Ishikawa (cell line): ENCODE data around the gene TBC1D22A.

Source experiments
- CEBPB ChIP-seq: IDR thresholded peaks from 2 replicates; pipeline ENCODE4 v1.6.1; 2012
- CREB1 ChIP-seq: IDR thresholded peaks from 2 replicates; pipeline ENCODE4 v1.6.1; 2012; ENCODE audit warnings: low read depth
- EGR1 ChIP-seq: IDR thresholded peaks from 2 replicates; pipeline ENCODE4 v1.6.1; 2012
- EP300 ChIP-seq: IDR thresholded peaks from 2 replicates; pipeline ENCODE4 v1.6.1; 2012; ENCODE audit warnings: borderline replicate concordance
- FOXM1 ChIP-seq: IDR thresholded peaks from 2 replicates; pipeline ENCODE4 v1.6.1; 2012; ENCODE audit warnings: low read depth, borderline replicate concordance
- MAX ChIP-seq: IDR thresholded peaks from 2 replicates; pipeline ENCODE4 v1.6.1; 2012
- NFIC ChIP-seq: IDR thresholded peaks from 2 replicates; pipeline ENCODE4 v1.6.1; 2012
- RAD21 ChIP-seq: IDR thresholded peaks from 2 replicates; pipeline ENCODE4 v1.6.1; 2012; ENCODE audit warnings: low read depth
- TAF1 ChIP-seq: IDR thresholded peaks from 2 replicates; pipeline ENCODE4 v1.6.1; 2012; ENCODE audit warnings: low read depth, mild to moderate bottlenecking
- TCF12 ChIP-seq: IDR thresholded peaks from 2 replicates; pipeline ENCODE4 v1.6.1; 2012; ENCODE audit warnings: low read depth
- TEAD4 ChIP-seq: IDR thresholded peaks from 2 replicates; pipeline ENCODE4 v1.6.1; 2012
- YY1 ChIP-seq: IDR thresholded peaks from 2 replicates; pipeline ENCODE4 v1.6.1; 2012; ENCODE audit warnings: low read depth
- ZBTB7A ChIP-seq: IDR thresholded peaks from 2 replicates; pipeline ENCODE4 v1.6.1; 2012; ENCODE audit warnings: low read depth
- TF ChIP-seq, protein P1 (sequence below): IDR thresholded peaks from 2 replicates; pipeline ENCODE4 v1.6.1; 2012
- TF ChIP-seq, protein P2 (sequence below): IDR thresholded peaks from 2 replicates; pipeline ENCODE4 v1.6.1; 2012; ENCODE audit warnings: low read depth, mild to moderate bottlenecking

The TBC1D22A gene, protein sequence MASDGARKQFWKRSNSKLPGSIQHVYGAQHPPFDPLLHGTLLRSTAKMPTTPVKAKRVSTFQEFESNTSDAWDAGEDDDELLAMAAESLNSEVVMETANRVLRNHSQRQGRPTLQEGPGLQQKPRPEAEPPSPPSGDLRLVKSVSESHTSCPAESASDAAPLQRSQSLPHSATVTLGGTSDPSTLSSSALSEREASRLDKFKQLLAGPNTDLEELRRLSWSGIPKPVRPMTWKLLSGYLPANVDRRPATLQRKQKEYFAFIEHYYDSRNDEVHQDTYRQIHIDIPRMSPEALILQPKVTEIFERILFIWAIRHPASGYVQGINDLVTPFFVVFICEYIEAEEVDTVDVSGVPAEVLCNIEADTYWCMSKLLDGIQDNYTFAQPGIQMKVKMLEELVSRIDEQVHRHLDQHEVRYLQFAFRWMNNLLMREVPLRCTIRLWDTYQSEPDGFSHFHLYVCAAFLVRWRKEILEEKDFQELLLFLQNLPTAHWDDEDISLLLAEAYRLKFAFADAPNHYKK

DNA sequence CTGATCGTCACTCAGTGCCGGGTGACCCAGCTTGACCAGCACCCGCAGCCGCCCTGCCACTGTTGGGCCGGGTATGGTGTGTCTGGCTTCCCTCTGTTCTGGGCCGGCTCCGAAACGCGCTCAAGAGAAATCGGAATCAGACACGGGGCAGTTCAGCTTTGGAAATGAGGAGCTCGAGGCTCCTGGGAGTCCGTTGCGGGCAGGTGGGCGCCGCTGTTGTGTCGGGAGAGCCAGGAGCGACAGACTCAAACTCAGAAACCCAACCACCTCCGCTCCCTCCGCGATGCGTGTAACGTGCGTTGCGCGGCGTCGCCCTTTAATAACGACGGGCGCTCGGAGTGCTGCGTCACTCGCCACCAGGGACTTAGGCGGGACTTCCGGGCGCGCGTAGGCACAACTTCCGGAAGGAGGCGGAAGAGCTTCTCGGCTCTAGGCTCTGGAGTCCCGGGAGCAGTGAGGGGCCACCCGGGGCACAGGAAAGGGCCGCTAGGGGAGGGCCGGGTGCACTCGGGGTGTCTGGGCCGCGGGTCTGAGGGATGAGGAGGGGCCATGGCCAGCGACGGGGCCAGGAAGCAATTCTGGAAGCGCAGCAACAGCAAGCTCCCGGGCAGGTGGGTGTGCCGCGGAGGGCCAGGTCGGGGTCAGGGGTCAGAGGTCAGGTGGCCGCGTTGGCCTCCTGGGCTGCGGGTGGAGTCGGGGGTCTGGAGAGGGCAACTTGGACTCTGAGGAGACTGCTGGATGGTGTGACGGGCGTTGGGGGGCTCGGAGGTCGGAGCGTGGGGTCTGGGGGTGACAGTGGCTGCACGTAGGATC is at the start of gene TBC1D22A:
TBC1D22A (plus strand) TSS at position 413 of the 813 bp plus-strand sequence; CDS start at position 550, 137 bp downstream.
- TF ChIP-seq, protein P1, sequence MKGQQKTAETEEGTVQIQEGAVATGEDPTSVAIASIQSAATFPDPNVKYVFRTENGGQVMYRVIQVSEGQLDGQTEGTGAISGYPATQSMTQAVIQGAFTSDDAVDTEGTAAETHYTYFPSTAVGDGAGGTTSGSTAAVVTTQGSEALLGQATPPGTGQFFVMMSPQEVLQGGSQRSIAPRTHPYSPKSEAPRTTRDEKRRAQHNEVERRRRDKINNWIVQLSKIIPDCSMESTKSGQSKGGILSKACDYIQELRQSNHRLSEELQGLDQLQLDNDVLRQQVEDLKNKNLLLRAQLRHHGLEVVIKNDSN, result peak; percentile 25; the same call in 1 of the 2 replicates
- peak; percentile 92 for TF ChIP-seq MAX
- TF ChIP-seq NFIC, result no peak
- peak; percentile 86 for TF ChIP-seq TAF1
- TF ChIP-seq EGR1, result 0 out of 2 replicates have a peak, but pooled peaks have one; percentile 34
- TF ChIP-seq EP300, result peak; percentile 11; the same call in 1 of the 2 replicates
- no peak; the same call in 1 of the 2 replicates for TF ChIP-seq TEAD4
- peak; percentile 99 for TF ChIP-seq CREB1

- TF ChIP-seq FOXM1 (no peak), TAF1 (no peak), YY1 (no peak), CEBPB (no peak), ZBTB7A (no peak), NFIC (no peak), CREB1 (no peak), TEAD4 (no peak), EP300 (no peak), RAD21 (no peak)
These were observed 47.9 kb upstream of the TBC1D22A start for GRCh38 chr22:46714550-46714949.

DNA sequence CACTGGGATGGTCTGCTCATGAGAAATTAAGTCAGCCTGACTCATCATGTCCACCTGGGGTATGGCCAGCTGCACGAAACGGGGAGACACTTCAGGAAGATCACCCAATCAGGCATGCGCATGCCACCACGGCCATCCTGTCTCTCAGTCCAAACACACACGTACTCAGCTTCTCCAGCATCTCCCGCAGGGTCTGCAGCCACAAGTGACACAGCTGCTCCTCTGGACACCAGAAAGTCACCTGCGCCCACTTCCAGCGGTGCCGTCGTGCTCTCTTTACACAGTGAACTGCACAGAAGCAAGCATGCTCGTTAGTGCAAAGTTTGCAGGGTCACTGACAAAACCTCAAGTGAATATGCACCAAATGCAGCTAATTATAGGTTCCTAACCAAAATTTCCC is 42.5 kb upstream of the TBC1D22A start:
- TF ChIP-seq YY1 (no peak), TCF12 (no peak), EGR1 (no peak), TAF1 (no peak), MAX (no peak), CREB1 (no peak), CEBPB (no peak), EP300 (no peak), FOXM1 (no peak), RAD21 (no peak), ZBTB7A (no peak), TEAD4 (no peak), NFIC (no peak)
- TF ChIP-seq, protein P1, result no peak
- TF ChIP-seq, protein P2, sequence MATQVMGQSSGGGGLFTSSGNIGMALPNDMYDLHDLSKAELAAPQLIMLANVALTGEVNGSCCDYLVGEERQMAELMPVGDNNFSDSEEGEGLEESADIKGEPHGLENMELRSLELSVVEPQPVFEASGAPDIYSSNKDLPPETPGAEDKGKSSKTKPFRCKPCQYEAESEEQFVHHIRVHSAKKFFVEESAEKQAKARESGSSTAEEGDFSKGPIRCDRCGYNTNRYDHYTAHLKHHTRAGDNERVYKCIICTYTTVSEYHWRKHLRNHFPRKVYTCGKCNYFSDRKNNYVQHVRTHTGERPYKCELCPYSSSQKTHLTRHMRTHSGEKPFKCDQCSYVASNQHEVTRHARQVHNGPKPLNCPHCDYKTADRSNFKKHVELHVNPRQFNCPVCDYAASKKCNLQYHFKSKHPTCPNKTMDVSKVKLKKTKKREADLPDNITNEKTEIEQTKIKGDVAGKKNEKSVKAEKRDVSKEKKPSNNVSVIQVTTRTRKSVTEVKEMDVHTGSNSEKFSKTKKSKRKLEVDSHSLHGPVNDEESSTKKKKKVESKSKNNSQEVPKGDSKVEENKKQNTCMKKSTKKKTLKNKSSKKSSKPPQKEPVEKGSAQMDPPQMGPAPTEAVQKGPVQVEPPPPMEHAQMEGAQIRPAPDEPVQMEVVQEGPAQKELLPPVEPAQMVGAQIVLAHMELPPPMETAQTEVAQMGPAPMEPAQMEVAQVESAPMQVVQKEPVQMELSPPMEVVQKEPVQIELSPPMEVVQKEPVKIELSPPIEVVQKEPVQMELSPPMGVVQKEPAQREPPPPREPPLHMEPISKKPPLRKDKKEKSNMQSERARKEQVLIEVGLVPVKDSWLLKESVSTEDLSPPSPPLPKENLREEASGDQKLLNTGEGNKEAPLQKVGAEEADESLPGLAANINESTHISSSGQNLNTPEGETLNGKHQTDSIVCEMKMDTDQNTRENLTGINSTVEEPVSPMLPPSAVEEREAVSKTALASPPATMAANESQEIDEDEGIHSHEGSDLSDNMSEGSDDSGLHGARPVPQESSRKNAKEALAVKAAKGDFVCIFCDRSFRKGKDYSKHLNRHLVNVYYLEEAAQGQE, result no peak

- TF ChIP-seq TEAD4 (no peak), NFIC (no peak), FOXM1 (no peak), MAX (0 out of 2 replicates have a peak, but pooled peaks have one; percentile 12), TAF1 (no peak)
- TF ChIP-seq, protein P1, result 0 out of 2 replicates have a peak, but pooled peaks have one; percentile 9
These were observed 40.9 kb upstream of the TBC1D22A start for GRCh38 chr22:46721501-46722085.

DNA sequence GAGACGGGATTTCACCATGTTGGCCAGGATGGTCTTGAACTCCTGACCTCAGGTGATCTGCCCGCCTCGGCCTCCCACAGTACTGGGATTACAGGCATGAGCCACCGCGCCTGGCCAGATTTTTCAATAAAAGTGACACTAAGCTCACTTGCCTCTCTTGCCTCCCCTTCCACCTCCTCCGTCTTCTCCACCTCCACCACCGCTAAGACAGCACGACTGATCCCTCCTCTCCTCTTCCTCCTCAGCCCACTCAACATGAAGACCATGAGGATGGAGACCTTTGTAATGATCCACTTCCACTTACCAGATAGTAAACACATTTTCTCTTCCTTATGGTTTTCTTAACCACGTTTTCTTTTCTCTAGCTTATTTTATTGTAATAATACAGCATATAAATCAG is 38.6 kb upstream of the TBC1D22A start:
- TF ChIP-seq EP300, result no peak
- no peak for TF ChIP-seq NFIC
- TF ChIP-seq ZBTB7A, result no peak
- TF ChIP-seq TCF12, result no peak
- TF ChIP-seq FOXM1, result no peak
- no peak for TF ChIP-seq RAD21
- no peak for TF ChIP-seq EGR1
- no peak for TF ChIP-seq CREB1

- TF ChIP-seq NFIC (no peak), TCF12 (no peak), EGR1 (no peak), YY1 (no peak), FOXM1 (no peak), CREB1 (no peak), TEAD4 (no peak), CEBPB (no peak), RAD21 (no peak), TAF1 (no peak), MAX (no peak), EP300 (no peak), ZBTB7A (no peak)
- TF ChIP-seq, protein P2, result no peak
- TF ChIP-seq, protein P1, result no peak
These were observed 37.4 kb upstream of the TBC1D22A start for GRCh38 chr22:46725096-46725495.
